Activated naive CD4-positive, alpha-beta T cell treated with anti-CD3 and anti-CD28 coated beads, Interleukin-2, amount 50 U/mL, for 72 hours (primary cell): Measurements from ENCODE around the gene FAM111B. TPM values are rescaled to one million over a fixed set of nuclear protein-coding genes. Genes with fewer than 3 reads are reported as not detected.

Experiments
- ATAC-seq, 2 donors: fragments of 150-1000 bp; cut with Tn5 transposase; 2 replicates each; pipeline ENCODE4 v1.10.0; 2021; ENCODE audit warnings: mild to moderate bottlenecking in 2 of 2, moderate library complexity in 2 of 2
- DNase-seq, 2 donors: peaks; one replicate each; pipeline ENCODE4 v3.0.0; 2021 to 2022; ENCODE audit warnings: low spot score in 2 of 2
- H3K27ac Mint-ChIP-seq, 2 donors: one replicate each; pipeline ENCODE4 v1.8.0; 2022; ENCODE audit warnings: mild to moderate bottlenecking in 2 of 2, mixed read lengths in 2 of 2
- H3K36me3 Mint-ChIP-seq, 2 donors: one replicate each; pipeline ENCODE4 v1.8.0; 2022; ENCODE audit warnings: mixed read lengths in 2 of 2
- H3K9me3 Mint-ChIP-seq, 2 donors: one replicate each; pipeline ENCODE4 v1.8.0; 2022; ENCODE audit warnings: mixed read lengths in 2 of 2
- total RNA-seq, 2 donors: library from RNA; stranded (reverse); gene quantifications; one replicate each; pipeline ENCODE4 v1.2.3, GENCODE V29; 2022

The FAM111B gene
- total RNA-seq, 2 donors from 2014 or later, result 42.8 to 47.6 TPM

DNA sequence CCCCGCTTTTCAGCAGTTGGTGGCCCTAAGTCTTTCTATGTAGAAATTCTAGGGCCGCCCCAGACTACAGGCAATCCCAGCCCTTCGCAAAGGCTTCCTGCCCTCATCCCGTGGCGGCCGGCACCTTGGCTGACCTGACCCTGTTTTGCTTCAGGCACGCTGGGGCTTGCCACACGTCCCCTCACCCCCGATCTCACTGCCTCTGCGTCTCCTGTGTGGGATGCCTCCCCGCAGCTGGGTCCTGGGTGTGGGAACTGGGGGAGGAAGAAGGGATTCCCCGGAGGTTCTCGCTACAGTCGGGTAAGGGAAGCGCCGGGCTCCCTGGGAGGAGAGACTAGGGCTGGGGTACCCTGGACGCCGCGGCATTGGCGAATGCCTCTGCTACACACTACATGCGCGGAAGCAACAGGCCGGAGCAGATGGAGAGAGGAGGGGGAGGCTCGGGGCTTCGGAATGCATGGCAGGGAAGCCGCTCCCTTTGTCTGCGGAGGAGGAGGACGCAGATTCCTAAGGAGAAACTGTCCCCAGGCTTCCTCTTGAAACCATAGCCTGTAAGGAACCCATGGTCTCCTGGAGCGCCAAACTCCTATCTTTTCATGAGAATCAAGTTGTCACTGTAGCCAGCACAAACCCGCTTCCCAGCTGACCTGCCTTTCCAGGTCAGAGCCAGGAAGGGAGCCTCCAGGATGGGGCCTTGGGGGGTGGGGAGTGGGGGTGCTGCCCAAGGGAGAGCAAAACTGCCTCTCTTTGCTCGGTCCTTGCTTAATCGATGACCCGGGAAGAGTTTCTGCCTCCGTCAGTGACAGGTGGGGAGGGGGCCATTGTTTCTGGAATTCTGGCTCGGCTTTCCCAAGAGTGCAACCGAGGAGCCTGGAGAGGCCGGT, 66.3 kb downstream of the FAM111B start:
- H3K9me3 Mint-ChIP-seq, result no peaks in the 10 kb centered on the region

DNA sequence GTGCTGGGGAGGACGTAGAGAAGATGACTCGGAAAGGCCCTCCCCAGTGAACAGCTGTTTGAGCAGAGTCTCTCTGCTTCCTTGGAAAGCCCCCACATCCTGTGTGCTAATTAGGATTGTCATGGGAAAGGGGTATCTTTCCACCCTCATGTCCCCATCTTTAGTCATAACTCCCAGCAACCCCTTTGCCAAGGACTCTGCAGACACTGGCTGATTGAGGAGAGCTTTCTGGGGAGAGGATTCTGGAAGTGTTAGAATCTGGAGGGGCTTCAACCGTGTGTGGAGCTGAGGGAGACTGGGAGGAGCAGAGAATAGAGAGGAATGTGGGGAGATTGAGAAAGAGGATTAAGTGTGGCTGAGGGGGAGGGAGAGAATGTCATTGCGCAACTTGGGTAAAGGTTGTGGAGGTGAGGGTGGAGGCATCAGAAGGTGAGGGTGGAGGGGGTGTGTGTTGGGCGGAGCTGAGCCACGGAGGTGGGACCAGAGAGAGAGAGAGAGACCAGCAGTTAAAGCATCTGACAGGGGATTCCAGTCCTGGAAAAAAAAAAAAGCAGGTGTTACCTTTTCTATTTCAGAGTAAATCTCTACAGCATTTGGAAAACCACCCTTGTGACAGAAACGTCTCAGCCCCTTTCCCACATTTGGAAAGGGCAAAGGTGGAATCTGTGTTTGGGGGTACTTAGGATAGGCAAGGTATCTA, 67.1 kb downstream of the FAM111B start:
- DNase-seq (no peak), ATAC-seq (no peak)
- Mint-ChIP-seq H3K36me3 (peaks cover 4 to 7% of the 10 kb centered on the region in 2 donors), H3K27ac (no peak overlapping the region), H3K9me3 (no peaks in the 10 kb centered on the region)

More for the DNA sequence above, 66.3 kb downstream of the FAM111B start:
- DNase-seq, result no peak
- ATAC-seq, result no peak
- H3K36me3 Mint-ChIP-seq, result no peaks in the 10 kb centered on the region
- no peak overlapping the region for H3K27ac Mint-ChIP-seq

DNA sequence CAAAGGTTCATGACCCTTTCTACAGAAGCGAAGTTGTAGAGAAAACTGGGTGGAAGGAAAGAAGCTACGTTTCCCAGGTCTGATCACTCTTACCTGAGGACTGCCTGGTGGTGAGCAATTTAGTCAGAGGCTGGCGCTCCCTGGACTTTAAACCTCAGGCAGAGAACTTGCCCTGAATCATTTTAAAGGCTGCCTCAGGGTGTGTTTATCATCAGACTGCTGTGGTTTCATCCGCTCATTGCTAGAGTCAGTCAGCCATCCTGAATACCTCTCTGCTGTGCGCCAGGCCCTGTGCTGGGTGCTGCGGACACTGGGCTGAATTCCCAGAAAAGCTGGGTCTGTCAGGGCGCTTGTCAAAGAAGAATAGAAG, 67.6 kb downstream of the FAM111B start:
- Mint-ChIP-seq H3K27ac (no peak overlapping the region), H3K9me3 (peaks cover 0 to 4% of the 10 kb centered on the region in 2 donors), H3K36me3 (peaks cover 4 to 11% of the 10 kb centered on the region in 2 donors)
- peak in 1 of 2 donors; percentile 55 for ATAC-seq
- no peak for DNase-seq

DNA sequence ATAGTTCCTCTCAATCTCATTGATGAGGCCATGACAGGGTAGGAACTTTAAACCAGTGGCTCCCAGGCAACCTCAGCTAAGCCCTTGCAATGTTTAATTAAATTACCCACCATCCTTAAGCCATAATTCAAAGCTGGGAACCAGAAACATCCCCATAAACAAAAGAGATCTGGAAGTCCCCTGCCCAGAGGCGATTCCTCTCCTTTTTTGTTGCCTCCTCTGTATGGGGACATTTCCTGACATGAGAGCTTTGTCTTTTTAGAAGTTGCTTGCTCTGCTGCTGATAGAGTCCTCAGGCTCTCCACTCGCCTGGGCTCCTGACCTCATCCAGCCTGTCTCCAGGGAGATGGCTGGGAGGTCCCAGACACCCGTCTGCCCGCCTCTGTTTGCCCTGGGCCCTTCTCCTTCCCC, 68.1 kb downstream of the FAM111B start:
- DNase-seq, result no peak
- Mint-ChIP-seq H3K27ac (no peak overlapping the region), H3K9me3 (peaks cover 0 to 8% of the 10 kb centered on the region in 2 donors), H3K36me3 (peaks cover 4 to 16% of the 10 kb centered on the region in 2 donors)
- ATAC-seq, result no peak

DNA sequence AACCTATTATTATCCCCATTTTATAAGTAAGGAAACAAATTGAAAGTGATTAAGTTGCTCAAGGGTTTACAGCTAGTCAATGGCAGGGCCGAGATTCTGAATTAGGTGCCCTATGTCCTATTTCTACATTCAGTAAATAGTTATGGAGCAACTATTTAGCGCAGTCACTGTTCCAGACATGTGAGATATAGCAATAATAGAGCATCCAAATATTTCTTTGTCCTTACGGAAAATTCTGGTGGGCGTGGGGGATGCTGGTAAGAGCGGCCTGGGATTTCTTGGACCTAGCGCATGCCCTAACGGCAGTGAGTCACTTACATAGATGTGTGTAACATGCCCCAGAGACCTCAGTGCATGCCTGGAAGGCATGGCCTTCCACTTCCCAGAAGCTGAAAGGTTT, 69.3 kb downstream of the FAM111B start:
- no peak overlapping the region for H3K27ac Mint-ChIP-seq

More for the DNA sequence above, 69.3 kb downstream of the FAM111B start:
- peaks cover 4 to 16% of the 10 kb centered on the region in 2 donors for H3K36me3 Mint-ChIP-seq
- DNase-seq (no peak), ATAC-seq (no peak)
- H3K9me3 Mint-ChIP-seq, result peaks cover 0 to 8% of the 10 kb centered on the region in 2 donors

Other genes with a start within 250 kb of the FAM111B start
- not detected for gene GLYATL1, start 167.7 kb upstream of the FAM111B start, total RNA-seq
- gene GLYATL1B, start 20.9 kb upstream of the FAM111B start, total RNA-seq, result not detected
- gene FAM111A, start 35.6 kb downstream of the FAM111B start, total RNA-seq, result 100 to 1,000 TPM in 1 of 2 donors, 10 to 100 TPM in 1; 86.7 to 128 TPM
- gene DTX4, start 64.9 kb downstream of the FAM111B start, total RNA-seq, result under 1 TPM in 1 of 2 donors, not detected in 1; 0.16 TPM
- gene MPEG1, start 105.7 kb downstream of the FAM111B start, total RNA-seq, result not detected